SK-N-SH (cell line): ENCODE data around the gene RAI1.

Source experiments
- JUND ChIP-seq: IDR thresholded peaks from 2 replicates; pipeline ENCODE4 v1.4.0; 2012
- TF ChIP-seq, protein P1 (sequence below): IDR thresholded peaks from 2 replicates; pipeline ENCODE4 v1.4.0; 2012; ENCODE audit warnings: low read depth, borderline replicate concordance

DNA sequence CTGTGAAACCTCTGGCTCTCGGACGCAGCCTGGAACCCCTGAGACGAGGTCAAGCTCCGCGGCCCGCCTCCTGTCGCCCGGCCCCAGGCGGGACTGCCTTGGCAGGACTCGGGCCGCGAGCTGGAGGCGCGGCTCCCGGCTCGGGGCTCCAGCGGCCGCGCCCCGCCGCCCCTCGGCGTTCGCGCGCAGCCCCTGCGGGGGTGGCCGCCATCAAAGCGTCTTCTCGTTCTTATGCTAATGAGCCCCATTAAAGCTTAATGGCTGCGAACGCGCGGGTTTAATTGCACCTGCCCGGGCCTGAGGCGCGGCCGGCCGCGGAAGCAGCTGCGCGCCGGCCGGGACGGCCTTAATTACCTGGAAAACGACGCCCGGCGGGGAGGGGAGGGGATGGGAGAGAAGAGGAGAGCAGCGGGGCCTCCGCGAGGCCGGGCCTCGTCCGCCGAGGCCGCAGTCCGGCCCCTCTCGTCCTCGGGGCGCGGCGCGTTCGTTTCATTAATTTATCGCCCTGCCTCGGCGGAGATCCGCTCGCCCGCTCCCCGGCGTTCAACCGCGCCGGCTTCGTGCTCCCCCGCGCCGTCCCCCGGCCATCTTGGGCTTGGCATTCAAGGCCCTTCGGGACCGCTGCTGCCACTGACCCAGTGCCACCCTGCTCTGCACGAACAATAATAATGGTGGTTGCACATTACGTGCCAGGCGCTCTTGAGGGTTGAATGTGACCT lies 19.2 kb downstream of the RAI1 start:
- no peak for TF ChIP-seq JUND
- TF ChIP-seq, protein P1, sequence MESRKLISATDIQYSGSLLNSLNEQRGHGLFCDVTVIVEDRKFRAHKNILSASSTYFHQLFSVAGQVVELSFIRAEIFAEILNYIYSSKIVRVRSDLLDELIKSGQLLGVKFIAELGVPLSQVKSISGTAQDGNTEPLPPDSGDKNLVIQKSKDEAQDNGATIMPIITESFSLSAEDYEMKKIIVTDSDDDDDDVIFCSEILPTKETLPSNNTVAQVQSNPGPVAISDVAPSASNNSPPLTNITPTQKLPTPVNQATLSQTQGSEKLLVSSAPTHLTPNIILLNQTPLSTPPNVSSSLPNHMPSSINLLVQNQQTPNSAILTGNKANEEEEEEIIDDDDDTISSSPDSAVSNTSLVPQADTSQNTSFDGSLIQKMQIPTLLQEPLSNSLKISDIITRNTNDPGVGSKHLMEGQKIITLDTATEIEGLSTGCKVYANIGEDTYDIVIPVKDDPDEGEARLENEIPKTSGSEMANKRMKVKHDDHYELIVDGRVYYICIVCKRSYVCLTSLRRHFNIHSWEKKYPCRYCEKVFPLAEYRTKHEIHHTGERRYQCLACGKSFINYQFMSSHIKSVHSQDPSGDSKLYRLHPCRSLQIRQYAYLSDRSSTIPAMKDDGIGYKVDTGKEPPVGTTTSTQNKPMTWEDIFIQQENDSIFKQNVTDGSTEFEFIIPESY: no peak
